Measurements from ENCODE around the gene ZP4.

ZP4 gene

DNA sequence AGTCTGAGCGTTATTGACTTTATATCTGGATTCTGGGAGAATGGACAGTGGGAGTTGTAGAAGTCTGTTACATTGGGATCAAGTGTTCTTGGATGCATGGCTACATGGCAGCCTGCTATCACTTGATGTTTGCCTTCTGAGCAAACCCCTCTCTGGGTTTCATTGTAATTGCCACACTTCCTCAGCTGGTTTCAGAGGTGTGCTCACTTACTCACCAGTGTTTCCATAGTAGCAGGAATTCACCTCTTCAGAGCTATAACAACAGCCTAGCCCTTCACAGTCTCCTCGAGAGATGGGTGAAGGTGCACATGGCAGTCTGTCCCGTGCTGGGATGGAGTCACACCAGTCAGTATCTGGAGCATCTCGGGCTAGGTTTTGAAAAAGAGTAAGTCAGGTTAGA lies 2.6 kb downstream of the ZP4 start:
- Mint-ChIP-seq H3K9me3 (no peaks in the 10 kb centered on the region), H3K27ac (no peak overlapping the region), H3K27me3 (ENCODE audit: low read depth) (peaks cover 8% of the 10 kb centered on the region), H3K4me3 (no peak overlapping the region), H3K36me3 (ENCODE audit: low read depth) (no peaks in the 10 kb centered on the region), H3K4me1 (no peaks in the 10 kb centered on the region)
- TF ChIP-seq CTCF (IDR thresholded peaks at IDR 0.05; ENCODE audit: unreplicated experiment in 3 of 3), result no peak

- H3K27me3 Mint-ChIP-seq (ENCODE audit: low read depth), result peaks cover 8% of the 10 kb centered on the region
- H3K4me1 Mint-ChIP-seq, result no peaks in the 10 kb centered on the region
- H3K27ac Mint-ChIP-seq, result no peak overlapping the region
- H3K4me3 Mint-ChIP-seq, result no peak overlapping the region
- H3K9me3 Mint-ChIP-seq, result no peaks in the 10 kb centered on the region
- no peak for TF ChIP-seq CTCF (IDR thresholded peaks at IDR 0.05; ENCODE audit: unreplicated experiment in 3 of 3)
- H3K36me3 Mint-ChIP-seq (ENCODE audit: low read depth), result no peaks in the 10 kb centered on the region
These were observed 3.2 kb downstream of the ZP4 start for GRCh38 chr1:237887542-237887941.

- Mint-ChIP-seq H3K9me3 (no peaks in the 10 kb centered on the region), H3K4me1 (peaks cover 4% of the 10 kb centered on the region), H3K27me3 (ENCODE audit: low read depth) (peaks cover 8% of the 10 kb centered on the region), H3K27ac (no peak overlapping the region), H3K36me3 (ENCODE audit: low read depth) (no peaks in the 10 kb centered on the region), H3K4me3 (no peak overlapping the region)
- TF ChIP-seq CTCF (IDR thresholded peaks at IDR 0.05; ENCODE audit: unreplicated experiment in 3 of 3), result no peak
These were observed 6.5 kb downstream of the ZP4 start for GRCh38 chr1:237884237-237884636.

GRCh38 chr1:237879195-237879594 lies 11.5 kb downstream of the ZP4 start:
- H3K4me3 Mint-ChIP-seq, result no peak overlapping the region
- no peaks in the 10 kb centered on the region for H3K27me3 Mint-ChIP-seq (ENCODE audit: low read depth)
- no peaks in the 10 kb centered on the region for H3K36me3 Mint-ChIP-seq (ENCODE audit: low read depth)
- no peak for TF ChIP-seq CTCF (IDR thresholded peaks at IDR 0.05; ENCODE audit: unreplicated experiment in 3 of 3)
- peaks cover 17% of the 10 kb centered on the region for H3K4me1 Mint-ChIP-seq
- H3K27ac Mint-ChIP-seq, result no peak overlapping the region
- no peaks in the 10 kb centered on the region for H3K9me3 Mint-ChIP-seq

DNA sequence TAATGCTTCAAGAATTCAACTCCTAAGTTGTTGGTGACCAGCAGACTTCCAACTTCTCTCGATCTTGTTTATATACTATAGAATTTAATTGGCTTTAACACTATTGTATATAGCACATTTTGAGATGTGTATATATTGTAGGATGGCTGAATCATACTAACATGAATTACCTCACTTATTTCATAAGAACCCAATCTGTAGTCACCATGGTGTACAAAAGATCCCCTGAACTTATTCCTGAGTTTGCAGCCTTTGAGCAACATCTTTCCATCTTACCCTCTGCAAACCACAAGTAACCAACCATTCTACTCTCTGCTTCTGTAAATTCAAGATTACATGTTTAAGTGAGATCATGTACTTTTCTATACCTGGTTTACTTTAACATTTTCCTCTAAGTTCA lies 12.3 kb downstream of the ZP4 start:
- Mint-ChIP-seq H3K27me3 (ENCODE audit: low read depth) (no peaks in the 10 kb centered on the region), H3K9me3 (no peaks in the 10 kb centered on the region), H3K27ac (no peak overlapping the region), H3K4me3 (no peak overlapping the region), H3K36me3 (ENCODE audit: low read depth) (no peaks in the 10 kb centered on the region), H3K4me1 (peaks cover 22% of the 10 kb centered on the region)
- no peak for TF ChIP-seq CTCF (IDR thresholded peaks at IDR 0.05; ENCODE audit: unreplicated experiment in 3 of 3)

DNA sequence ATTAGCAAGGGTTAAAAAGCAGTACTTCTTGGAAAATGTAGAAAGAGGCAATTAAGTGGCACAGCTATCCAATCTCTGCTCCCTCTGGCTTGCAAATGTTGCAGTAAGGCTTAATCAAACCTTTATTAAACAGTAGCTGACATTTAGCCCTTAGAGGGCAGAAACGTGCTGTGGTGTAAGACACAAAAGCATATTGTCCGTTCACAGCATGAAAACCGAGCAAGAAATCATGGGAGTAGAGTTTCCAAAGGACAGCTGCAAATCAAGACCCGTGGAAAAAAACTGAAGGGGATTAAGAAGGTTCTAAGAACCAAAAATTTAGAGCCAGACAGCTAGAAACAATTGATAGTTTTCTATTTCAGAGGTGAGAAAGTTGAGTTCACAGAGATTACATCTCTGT lies 13.1 kb downstream of the ZP4 start:
- Mint-ChIP-seq H3K4me1 (peaks cover 22% of the 10 kb centered on the region), H3K36me3 (ENCODE audit: low read depth) (no peaks in the 10 kb centered on the region), H3K9me3 (no peaks in the 10 kb centered on the region), H3K4me3 (no peak overlapping the region), H3K27ac (peak overlapping the region in 1 of 3 experiments; percentile 33), H3K27me3 (ENCODE audit: low read depth) (no peaks in the 10 kb centered on the region)
- no peak for TF ChIP-seq CTCF (IDR thresholded peaks at IDR 0.05; ENCODE audit: unreplicated experiment in 3 of 3)
